GM23338 (cell line): Measurements from ENCODE around the gene TMEM94. TPM values are rescaled to one million over a fixed set of nuclear protein-coding genes. Genes with fewer than 3 reads are reported as not detected.

Experiments used
- ATAC-seq: fragments of 200-7000 bp; cut with Tn5 transposase; 3 replicates; pipeline ENCODE4 v1.9.1; 2020
- DNase-seq: peaks from one replicate; pipeline ENCODE4 v3.0.0-alpha.2; 2015; ENCODE audit warnings: low spot score
- H2AFZ ChIP-seq: fragments of 200-600 bp; sonication (generic); 2 replicates; pipeline ENCODE4 v1.8.0; 2016; ENCODE audit warnings: antibody characterized with exemption, mild to moderate bottlenecking, moderate library complexity
- H3F3A ChIP-seq: fragments of 200-600 bp; sonication (generic); replicated peaks from 2 replicates; pipeline ENCODE4 v1.8.0; 2017; ENCODE audit warnings: antibody characterized with exemption, mixed run types, low read depth
- H3K27ac ChIP-seq: fragments of 200-600 bp; sonication (generic); 2 replicates; pipeline ENCODE4 v1.6.1; 2016; ENCODE audit warnings: low read depth
- H3K27me3 ChIP-seq: fragments of 200-600 bp; sonication (generic); 2 replicates; pipeline ENCODE4 v1.8.0; 2016; ENCODE audit warnings: mild to moderate bottlenecking, mixed run types, moderate library complexity; ENCODE audit not compliant: insufficient read depth
- H3K36me3 ChIP-seq: fragments of 200-600 bp; sonication (generic); 2 replicates; pipeline ENCODE4 v1.8.0; 2016; ENCODE audit warnings: mild to moderate bottlenecking; ENCODE audit not compliant: insufficient read depth
- H3K4me1 ChIP-seq: fragments of 200-600 bp; sonication (generic); 2 replicates; pipeline ENCODE4 v1.8.0; 2016; ENCODE audit warnings: mild to moderate bottlenecking, moderate library complexity; ENCODE audit not compliant: insufficient read depth
- H3K4me2 ChIP-seq: fragments of 200-600 bp; sonication (generic); 2 replicates; pipeline ENCODE4 v1.7.1; 2017; ENCODE audit warnings: mixed run types
- H3K4me3 ChIP-seq: fragments of 200-600 bp; sonication (generic); 2 replicates; pipeline ENCODE4 v1.6.1; 2016; ENCODE audit warnings: mixed run types
- H3K79me2 ChIP-seq: fragments of 200-600 bp; sonication (generic); replicated peaks from 2 replicates; pipeline ENCODE4 v1.8.0; 2017; ENCODE audit warnings: mild to moderate bottlenecking; ENCODE audit not compliant: insufficient read depth
- H3K9me2 ChIP-seq: fragments of 200-600 bp; sonication (generic); 2 replicates; pipeline ENCODE4 v1.8.0; 2017; ENCODE audit not compliant: insufficient read depth
- H4K20me1 ChIP-seq: fragments of 200-600 bp; sonication (generic); replicated peaks from 2 replicates; pipeline ENCODE4 v1.8.0; 2017; ENCODE audit warnings: mild to moderate bottlenecking; ENCODE audit not compliant: insufficient read depth
- H3K27ac Mint-ChIP-seq: 2 replicates; pipeline ENCODE4 v1.8.0; 2020; ENCODE audit warnings: inconsistent platforms, mild to moderate bottlenecking, moderate library complexity, mixed read lengths
- H3K27me3 Mint-ChIP-seq: 3 replicates; pipeline ENCODE4 v1.8.0; 2022; ENCODE audit warnings: low read depth, mild to moderate bottlenecking, moderate library complexity, mixed read lengths, inconsistent platforms; ENCODE audit not compliant: insufficient read depth, poor library complexity
- H3K36me3 Mint-ChIP-seq: 3 replicates; pipeline ENCODE4 v1.8.0; 2021; ENCODE audit warnings: low read depth, mild to moderate bottlenecking, inconsistent platforms, moderate library complexity, mixed read lengths
- H3K4me1 Mint-ChIP-seq: 3 replicates; pipeline ENCODE4 v1.8.0; 2020; ENCODE audit warnings: mild to moderate bottlenecking, inconsistent platforms, mixed read lengths
- H3K4me3 Mint-ChIP-seq: 3 replicates; pipeline ENCODE4 v1.8.0; 2021; ENCODE audit warnings: moderate library complexity, mild to moderate bottlenecking, inconsistent platforms, mixed read lengths
- H3K9me3 Mint-ChIP-seq: 3 replicates; pipeline ENCODE4 v1.8.0; 2020; ENCODE audit warnings: moderate library complexity, mild to moderate bottlenecking, inconsistent platforms, mixed read lengths
- CREB1 ChIP-seq: fragments of 250-450 bp; sonication (Bioruptor Pico); IDR thresholded peaks from 2 replicates; pipeline ENCODE4 v1.5.0; 2020; ENCODE audit warnings: low read depth, mild to moderate bottlenecking, moderate library complexity
- CTCF ChIP-seq, 2 experiments: fragments of 200-600 bp in 1 of 2; sonication (generic) in 1 of 2; conservative IDR thresholded peaks; 2 replicates each; pipeline versions ENCODE4 v1.5.1 to v1.6.1; 2016 to 2017; ENCODE audit warnings: antibody characterized with exemption in 2 of 2, low read depth in 2 of 2, mild to moderate bottlenecking in 2 of 2, moderate library complexity in 1 of 2
- ETS1 ChIP-seq: IDR thresholded peaks from 2 replicates; pipeline ENCODE4 v1.6.1; 2016; ENCODE audit warnings: antibody characterized with exemption
- EZH2 ChIP-seq: fragments of 200-600 bp; sonication (generic); IDR thresholded peaks from one replicate; pipeline ENCODE4 v1.8.0; 2017; ENCODE audit warnings: antibody characterized with exemption, mild to moderate bottlenecking, low read depth; ENCODE audit not compliant: unreplicated experiment
- EZH2phosphoT487 ChIP-seq: fragments of 200-600 bp; sonication (generic); IDR thresholded peaks from one replicate; pipeline ENCODE4 v1.8.1; 2018; ENCODE audit warnings: antibody characterized with exemption; ENCODE audit not compliant: unreplicated experiment
- JUNB ChIP-seq: IDR thresholded peaks from one replicate; pipeline ENCODE4 v1.6.1; 2016; ENCODE audit warnings: antibody characterized with exemption; ENCODE audit not compliant: unreplicated experiment
- NANOG ChIP-seq: IDR thresholded peaks from 2 replicates; pipeline ENCODE4 v1.6.1; 2016; ENCODE audit warnings: antibody characterized with exemption, borderline replicate concordance
- POLR2AphosphoS5 ChIP-seq: IDR thresholded peaks from 2 replicates; pipeline ENCODE4 v1.6.1; 2016; ENCODE audit warnings: antibody characterized with exemption, low read depth
- REST ChIP-seq: IDR thresholded peaks from one replicate; pipeline ENCODE4 v1.6.1; 2018; ENCODE audit warnings: antibody characterized with exemption; ENCODE audit not compliant: unreplicated experiment
- STAT1 ChIP-seq: IDR thresholded peaks from one replicate; pipeline ENCODE4 v1.6.1; 2016; ENCODE audit warnings: antibody characterized with exemption; ENCODE audit not compliant: unreplicated experiment
- ZNF114 ChIP-seq: fragments of 250-450 bp; sonication (Bioruptor Pico); IDR thresholded peaks from 2 replicates; pipeline ENCODE4 v1.5.0; 2020; ENCODE audit warnings: mild to moderate bottlenecking, moderate library complexity
- ZNF331 ChIP-seq: fragments of 250-450 bp; sonication (Bioruptor Pico); IDR thresholded peaks from 2 replicates; pipeline ENCODE4 v1.5.0; 2020; ENCODE audit warnings: low read depth, mild to moderate bottlenecking, moderate library complexity
- ZNF462 ChIP-seq: fragments of 250-450 bp; sonication (Bioruptor Pico); IDR thresholded peaks from 2 replicates; pipeline ENCODE4 v1.5.0; 2020; ENCODE audit warnings: mild to moderate bottlenecking, moderate library complexity
- polyA plus RNA-seq: library from polyadenylated mRNA; unstranded; fragments of >200 nt; fragmentation: Nextera tagmentation; extraction: Ambion mirVana; gene quantifications from 2 replicates; pipeline ENCODE4 v1.2.1, GENCODE V29; 2016
- total RNA-seq: library from RNA; depleted of rRNA; stranded (reverse); fragments of >200 nt; shearing (Covaris generic); gene quantifications from 2 replicates; pipeline ENCODE4 v1.2.3, GENCODE V29; 2014

TMEM94 gene
- total and polyA plus RNA-seq, 2 experiments from 2014 or later, result 24.0 to 66.0 TPM

- H3K4me2 ChIP-seq, result no peak overlapping the region
- no peaks in the 10 kb centered on the region for H3K79me2 ChIP-seq
- H2AFZ ChIP-seq, result no peak overlapping the region
- H3F3A ChIP-seq, result no peaks in the 10 kb centered on the region
- Mint-ChIP-seq H3K27ac (peak overlapping the region; percentile 50; the same call in 1 of the 2 replicates), H3K4me1 (peaks cover 13% of the 10 kb centered on the region), H3K4me3 (no peak overlapping the region), H3K36me3 (peaks cover 5% of the 10 kb centered on the region; the same call in 2 of the 3 replicates), H3K27me3 (peaks cover 6% of the 10 kb centered on the region), H3K9me3 (no peaks in the 10 kb centered on the region)
- H3K36me3 ChIP-seq, result no peaks in the 10 kb centered on the region
- no peak overlapping the region for H3K27ac ChIP-seq
- H4K20me1 ChIP-seq, result peaks cover under 1% of the 10 kb centered on the region
- no peaks in the 10 kb centered on the region for H3K4me1 ChIP-seq
- H3K4me3 ChIP-seq, result no peak overlapping the region
- H3K27me3 ChIP-seq, result no peaks in the 10 kb centered on the region
- DNase-seq (no peak), ATAC-seq (no peak)
- no peaks in the 10 kb centered on the region for H3K9me2 ChIP-seq
- TF ChIP-seq REST (no peak), JUNB (no peak), ETS1 (no peak), CTCF (conservative IDR thresholded peaks at IDR 0.05; ENCODE audit: low read depth in 2 of 2) (no peak), EZH2 (no peak), EZH2phosphoT487 (no peak), ZNF114 (CRISPR knock-in tag) (no peak), ZNF331 (CRISPR knock-in tag) (no peak), POLR2AphosphoS5 (no peak), NANOG (no peak), STAT1 (no peak), ZNF462 (no peak), CREB1 (CRISPR knock-in tag) (no peak)
These were observed 79.4 kb downstream of the TMEM94 start for GRCh38 chr17:75535871-75536270.
